Activated T-cell treated with anti-CD3 and anti-CD28 coated beads for 1 hour (primary cell): ENCODE measurements around the gene SECTM1.
A peak's percentile ranks its signal among the peaks of the same experiment; 100 is the strongest.

Source experiments
- DNase-seq: peaks from one replicate; pipeline ENCODE4 v3.0.0-alpha.2; 2020; ENCODE audit warnings: low read depth

Gene SECTM1

GRCh38 chr17:82299452-82299851 lies 34.1 kb downstream of the SECTM1 start:
- no peak for DNase-seq

GRCh38 chr17:82298538-82299421 lies 34.8 kb downstream of the SECTM1 start:
- DNase-seq: no peak

GRCh38 chr17:82297714-82298537 lies 35.6 kb downstream of the SECTM1 start:
- DNase-seq: peak; percentile 87

- DNase-seq: peak; percentile 73
Measured at GRCh38 chr17:82297280-82297713, 36.3 kb downstream of the SECTM1 start.

GRCh38 chr17:82296511-82297279 lies 36.9 kb downstream of the SECTM1 start:
- DNase-seq: no peak

- DNase-seq: no peak
Measured at GRCh38 chr17:82295472-82295814, 38.1 kb downstream of the SECTM1 start.

- no peak for DNase-seq
Measured at GRCh38 chr17:82294064-82294773, 39.3 kb downstream of the SECTM1 start.

GRCh38 chr17:82292251-82293154 lies 41.1 kb downstream of the SECTM1 start:
- peak; percentile 84 for DNase-seq

GRCh38 chr17:82291582-82292250 lies 41.9 kb downstream of the SECTM1 start:
- DNase-seq: no peak

- DNase-seq: no peak
Measured at GRCh38 chr17:82287868-82288801, 45.4 kb downstream of the SECTM1 start.

GRCh38 chr17:82287013-82287867 lies 46.3 kb downstream of the SECTM1 start:
- no peak for DNase-seq

GRCh38 chr17:82285141-82285540 lies 48.4 kb downstream of the SECTM1 start:
- no peak for DNase-seq

- DNase-seq: no peak
Measured at GRCh38 chr17:82283208-82283749, 50.3 kb downstream of the SECTM1 start.

GRCh38 chr17:82282239-82283207 lies 51.0 kb downstream of the SECTM1 start:
- no peak for DNase-seq

- no peak for DNase-seq
Measured at GRCh38 chr17:82281502-82282238, 51.9 kb downstream of the SECTM1 start.

GRCh38 chr17:82281076-82281475 lies 52.5 kb downstream of the SECTM1 start:
- no peak for DNase-seq
